ENCODE results near the gene MAML2.

MAML2 gene

DNA sequence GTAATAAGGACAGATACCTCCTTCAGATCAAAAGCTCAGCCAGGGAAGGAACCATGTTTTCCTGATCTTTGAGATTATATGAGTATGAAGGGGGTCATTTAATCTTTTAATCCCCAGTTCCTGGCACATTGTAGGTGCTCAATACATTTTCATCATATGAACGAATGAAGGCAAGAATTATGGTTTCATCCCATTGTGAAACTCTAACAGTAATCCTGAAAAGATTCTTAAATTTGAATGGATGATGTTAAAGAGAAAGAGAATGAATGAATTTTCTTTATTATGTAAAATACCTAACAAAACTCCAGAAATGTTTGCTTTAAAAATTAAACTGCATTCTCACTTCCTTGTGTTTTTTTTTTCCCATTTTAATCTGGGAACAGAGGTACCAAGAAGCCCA is 256.9 kb downstream of the MAML2 start:
- no peak for FAIRE-seq

DNA sequence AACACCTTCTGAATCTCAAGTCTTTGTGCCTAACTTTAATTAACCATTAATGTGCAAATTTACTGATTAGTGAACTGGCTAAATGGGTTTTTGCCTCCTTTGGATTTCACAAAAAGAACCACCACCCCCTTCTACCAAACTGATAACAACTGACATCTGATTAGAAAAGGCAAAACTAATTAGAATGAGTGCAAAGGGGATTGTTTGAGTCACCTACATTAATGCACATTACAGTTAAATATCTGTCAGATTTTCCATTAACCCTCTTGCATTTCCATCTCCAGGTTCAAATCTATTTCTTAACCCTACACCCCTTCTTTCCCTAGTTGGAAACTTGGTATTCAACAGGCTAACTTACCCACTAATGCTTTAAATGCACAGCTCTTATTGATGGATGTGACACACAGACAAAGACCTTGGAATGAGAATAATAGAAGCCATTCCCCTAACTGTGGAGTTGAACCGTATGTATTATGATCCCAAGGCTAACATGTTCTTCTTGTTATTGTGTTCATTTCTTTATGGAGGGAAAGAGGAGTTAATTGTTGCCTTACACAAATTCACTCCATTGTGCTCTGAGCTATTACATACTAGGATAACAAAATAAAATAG is 257.6 kb downstream of the MAML2 start:
- no peak for FAIRE-seq

- no peak for FAIRE-seq
These were observed 258.2 kb downstream of the MAML2 start for GRCh38 chr11:96084610-96085318.

DNA sequence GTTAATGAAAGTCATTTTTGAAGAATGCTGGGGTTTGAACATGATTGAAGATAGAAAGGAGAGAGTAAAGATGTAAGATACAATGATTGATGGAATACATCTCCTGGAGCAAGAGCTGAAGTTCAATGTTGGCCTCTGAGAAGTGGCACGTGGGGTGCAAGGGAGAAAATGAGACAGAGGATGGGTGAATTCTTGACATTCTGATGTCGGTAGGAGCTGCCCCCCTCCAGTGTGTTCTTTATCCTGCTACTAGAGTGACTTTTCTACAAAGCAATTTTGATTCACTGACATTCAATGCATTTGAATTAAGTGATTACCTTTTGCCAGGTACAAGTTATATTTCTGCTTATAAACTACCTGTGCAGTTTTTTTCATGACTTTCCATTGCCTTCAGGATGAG is 260.1 kb downstream of the MAML2 start:
- no peak for FAIRE-seq

- no peak for FAIRE-seq
These were observed 260.7 kb downstream of the MAML2 start for GRCh38 chr11:96082002-96082899.

DNA sequence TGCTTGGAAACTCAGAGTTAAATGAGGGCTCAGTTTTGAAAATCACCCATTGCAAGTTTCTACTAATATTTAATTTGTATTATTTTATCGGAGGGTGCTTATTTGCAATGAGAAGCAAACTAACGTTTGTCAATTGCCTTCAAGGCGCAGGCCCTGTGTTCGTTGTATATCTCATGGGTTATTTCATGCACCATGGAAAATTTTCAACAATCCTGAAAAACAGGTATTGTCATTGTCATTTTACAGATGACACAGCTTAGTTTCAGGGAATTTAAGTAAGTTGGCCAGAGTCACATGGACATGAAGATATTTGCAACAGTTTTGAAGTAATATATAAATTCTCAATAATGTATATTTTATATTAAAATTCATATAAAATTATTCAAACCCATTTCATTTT is 261.4 kb downstream of the MAML2 start:
- FAIRE-seq: no peak

DNA sequence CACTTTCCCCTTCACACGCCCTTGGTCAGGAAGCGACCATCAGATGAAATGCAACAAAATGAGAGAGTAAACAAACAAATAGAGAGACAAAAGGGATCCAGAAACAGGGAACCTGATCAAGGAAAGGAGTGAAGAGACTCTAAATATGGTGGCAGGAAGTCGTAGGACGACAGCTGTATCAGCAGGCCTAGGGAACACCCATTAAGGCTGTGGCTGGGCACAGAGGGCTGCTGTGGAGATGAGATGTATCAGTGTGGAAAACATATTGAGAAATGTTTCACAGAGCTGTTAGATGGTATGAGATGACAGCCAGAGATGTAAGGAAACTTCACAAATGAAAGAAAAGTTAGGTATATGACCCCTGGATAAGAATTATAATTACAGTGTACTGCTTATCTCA is 263.3 kb downstream of the MAML2 start:
- FAIRE-seq: no peak

GRCh38 chr11:96075532-96075959 is 267.4 kb downstream of the MAML2 start:
- FAIRE-seq: no peak

GRCh38 chr11:96074551-96075310 is 268.3 kb downstream of the MAML2 start:
- no peak for FAIRE-seq

GRCh38 chr11:96073536-96073935 is 269.5 kb downstream of the MAML2 start:
- no peak for FAIRE-seq

DNA sequence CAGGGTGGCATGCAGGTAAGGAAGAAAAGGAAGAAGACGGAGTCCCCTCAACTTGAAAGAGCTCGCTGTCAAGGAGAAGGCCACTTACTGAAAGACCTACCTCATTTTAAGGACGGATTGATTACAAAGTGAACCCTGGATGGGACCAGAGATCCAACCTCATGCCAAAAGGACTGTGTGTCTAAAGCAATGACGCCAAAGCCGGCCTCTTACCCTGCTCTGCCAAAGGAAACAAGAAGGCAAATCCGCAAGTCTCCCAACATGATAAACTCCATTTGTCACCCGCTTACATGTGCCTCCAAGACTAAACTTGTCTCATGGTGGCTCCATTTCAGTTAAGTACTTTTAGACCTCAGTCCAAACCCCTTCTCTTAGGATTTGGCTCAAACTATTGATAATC is 270.4 kb downstream of the MAML2 start:
- no peak for FAIRE-seq

- FAIRE-seq: no peak
These were observed 272.5 kb downstream of the MAML2 start for GRCh38 chr11:96070453-96070852.

GRCh38 chr11:96067160-96067559 is 275.8 kb downstream of the MAML2 start:
- FAIRE-seq: no peak

GRCh38 chr11:96065379-96065778 is 277.6 kb downstream of the MAML2 start:
- FAIRE-seq: no peak

- no peak for FAIRE-seq
These were observed 279.1 kb downstream of the MAML2 start for GRCh38 chr11:96063886-96064285.

- FAIRE-seq: no peak
These were observed 279.9 kb downstream of the MAML2 start for GRCh38 chr11:96063053-96063452.

DNA sequence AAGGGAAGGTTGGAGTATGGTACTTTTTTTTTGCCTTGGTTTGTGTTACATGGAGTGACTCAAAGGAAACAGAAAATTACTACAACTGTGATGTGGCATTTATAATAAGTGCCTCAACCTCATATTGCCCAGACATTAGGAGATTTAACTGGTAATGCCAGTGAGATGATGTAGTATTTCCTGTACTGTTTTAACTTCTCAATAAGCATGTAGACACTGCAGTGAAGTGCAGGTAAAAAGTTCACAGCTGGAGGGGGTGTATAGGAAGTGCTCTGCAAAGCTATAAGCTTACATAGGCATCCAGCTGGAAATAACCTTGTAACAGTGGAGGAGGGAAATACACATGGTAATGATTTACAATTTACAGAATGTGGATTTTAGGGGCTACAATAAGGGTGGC is 280.9 kb downstream of the MAML2 start:
- no peak for FAIRE-seq

DNA sequence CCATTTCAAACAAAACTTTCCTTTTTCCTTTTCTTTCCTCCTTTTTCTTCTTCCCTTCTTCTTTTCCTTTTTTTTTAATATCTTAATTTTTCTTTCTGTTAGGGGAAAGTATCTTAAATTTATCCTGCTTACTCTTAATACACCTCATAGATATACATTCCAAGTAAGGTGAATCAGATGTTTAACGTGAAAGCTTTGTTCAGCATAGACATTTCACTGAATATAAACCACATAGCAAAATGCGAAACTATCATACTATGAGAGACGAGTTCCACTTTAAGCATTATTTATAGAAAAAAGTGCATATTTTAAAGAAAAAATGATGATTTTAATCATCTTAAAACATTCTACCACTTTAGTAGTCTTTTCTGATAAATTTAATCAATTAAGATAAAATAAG is 281.3 kb downstream of the MAML2 start:
- no peak for FAIRE-seq

DNA sequence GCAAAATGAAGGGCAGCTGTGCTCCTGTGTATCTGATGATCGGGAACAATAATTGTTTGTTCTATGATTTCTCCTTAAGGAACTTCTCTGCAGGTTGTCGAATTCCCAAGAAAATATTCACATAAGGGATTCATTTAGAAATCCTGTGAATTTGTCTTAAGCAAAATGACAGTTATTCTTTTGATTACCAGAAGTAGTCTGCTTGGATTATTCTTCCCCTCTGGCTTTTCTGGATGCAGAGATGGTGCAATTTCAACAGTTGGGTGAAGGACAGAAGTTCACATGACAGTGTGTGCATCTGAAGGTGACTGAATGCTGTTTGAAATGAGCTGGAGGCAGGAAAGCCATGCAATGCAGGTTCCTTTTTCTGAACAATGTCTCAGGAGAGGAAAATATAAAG is 281.9 kb downstream of the MAML2 start:
- no peak for FAIRE-seq

- FAIRE-seq: no peak
These were observed 285.5 kb downstream of the MAML2 start for GRCh38 chr11:96057502-96057901.

- no peak for FAIRE-seq
These were observed 286.4 kb downstream of the MAML2 start for GRCh38 chr11:96056576-96056975.

DNA sequence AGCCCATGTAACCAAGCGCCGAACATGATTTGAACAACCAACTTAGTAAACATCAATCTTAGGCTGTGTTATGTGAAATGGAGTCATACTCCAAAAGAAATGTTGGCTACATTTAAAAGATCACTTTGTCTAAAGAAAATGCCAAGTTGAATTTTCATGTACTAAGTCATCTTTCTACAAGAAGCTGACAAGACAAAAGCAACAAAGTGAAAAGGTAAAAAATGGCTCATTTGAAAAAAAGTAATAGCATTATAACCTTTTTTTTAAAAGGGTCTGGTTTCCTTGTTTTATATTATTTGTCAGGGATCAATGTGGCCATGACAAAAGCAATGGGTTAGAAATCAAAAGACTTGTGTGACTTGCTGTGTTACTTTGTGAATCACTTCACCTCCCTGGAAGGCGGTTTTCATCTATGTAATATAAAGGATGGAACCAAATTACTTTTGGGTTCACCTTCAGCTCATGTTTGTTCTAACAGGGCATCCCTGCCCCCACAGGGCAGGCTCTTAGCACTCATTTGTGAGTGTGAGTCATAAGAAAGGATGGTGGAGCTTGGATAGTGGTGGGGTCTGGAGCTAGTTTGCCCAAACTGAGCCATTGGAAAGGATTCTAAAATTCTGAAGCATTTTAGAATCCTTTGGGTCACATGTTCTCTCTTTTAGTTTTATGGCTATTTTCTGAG is 287.1 kb downstream of the MAML2 start:
- no peak for FAIRE-seq
